ENCODE results near the gene RNF113B.

The RNF113B gene

GRCh38 chr13:98206946-98207345, 29.9 kb upstream of the RNF113B start:
- TF ChIP-seq YY1 (IDR thresholded peaks at IDR 0.05; ENCODE audit: insufficient read depth, insufficient read length) = no peak
- H3K27me3 ChIP-seq (ENCODE audit: insufficient read depth, insufficient read length) = no peaks in the 10 kb centered on the region
- H3K9me3 ChIP-seq (ENCODE audit: insufficient read depth, low read length) = peaks cover 9% of the 10 kb centered on the region; the same call in 1 of the 2 replicates
- H3K36me3 ChIP-seq (ENCODE audit: insufficient read depth, insufficient read length, low read length) = no peaks in the 10 kb centered on the region
- no peak overlapping the region for H3K4me3 ChIP-seq (ENCODE audit: insufficient read length, low read depth)
- H3K9ac ChIP-seq (ENCODE audit: insufficient read length, low read depth) = no peak overlapping the region
- DNase-seq (ENCODE audit: low read depth, low spot score) = no peak
- H3K4me1 ChIP-seq (ENCODE audit: insufficient read depth, insufficient read length) = no peaks in the 10 kb centered on the region

GRCh38 chr13:98204546-98204945, 27.5 kb upstream of the RNF113B start:
- H3K9me3 ChIP-seq (ENCODE audit: insufficient read depth, low read length) = 0 out of 2 replicates have a peak, but pooled peaks cover 3% of the 10 kb centered on the region
- H3K36me3 ChIP-seq (ENCODE audit: insufficient read depth, insufficient read length, low read length) = no peaks in the 10 kb centered on the region
- TF ChIP-seq ZNF274 (IDR thresholded peaks at IDR 0.05; ENCODE audit: low read depth, low read length) (no peak), SUZ12 (IDR thresholded peaks at IDR 0.05; ENCODE audit: extremely low read depth, insufficient read depth, insufficient read length) (no peak), YY1 (IDR thresholded peaks at IDR 0.05; ENCODE audit: insufficient read depth, insufficient read length) (no peak)
- H3K27me3 ChIP-seq (ENCODE audit: insufficient read depth, insufficient read length) = no peaks in the 10 kb centered on the region
- H3K4me3 ChIP-seq (ENCODE audit: insufficient read length, low read depth) = no peak overlapping the region
- H3K4me1 ChIP-seq (ENCODE audit: insufficient read depth, insufficient read length) = peaks cover 3% of the 10 kb centered on the region
- no peak for DNase-seq (ENCODE audit: low read depth, low spot score)
- no peak overlapping the region for H3K9ac ChIP-seq (ENCODE audit: insufficient read length, low read depth)

- no peak for DNase-seq (ENCODE audit: low read depth, low spot score)
- Histone ChIP-seq H3K27me3 (ENCODE audit: insufficient read depth, insufficient read length) (no peaks in the 10 kb centered on the region), H3K9me3 (ENCODE audit: insufficient read depth, low read length) (0 out of 2 replicates have a peak, but pooled peaks cover 3% of the 10 kb centered on the region), H3K4me3 (ENCODE audit: insufficient read length, low read depth) (no peak overlapping the region), H3K36me3 (ENCODE audit: insufficient read depth, insufficient read length, low read length) (no peaks in the 10 kb centered on the region), H3K4me1 (ENCODE audit: insufficient read depth, insufficient read length) (peaks cover 3% of the 10 kb centered on the region), H3K9ac (ENCODE audit: insufficient read length, low read depth) (no peak overlapping the region)
- TF ChIP-seq SUZ12 (IDR thresholded peaks at IDR 0.05; ENCODE audit: extremely low read depth, insufficient read depth, insufficient read length) (no peak), ZNF274 (IDR thresholded peaks at IDR 0.05; ENCODE audit: low read depth, low read length) (no peak), YY1 (IDR thresholded peaks at IDR 0.05; ENCODE audit: insufficient read depth, insufficient read length) (no peak)
Observed at GRCh38 chr13:98203646-98204326, 26.7 kb upstream of the RNF113B start.

- DNase-seq (ENCODE audit: low read depth, low spot score) = no peak
- H3K36me3 ChIP-seq (ENCODE audit: insufficient read depth, insufficient read length, low read length) = no peaks in the 10 kb centered on the region
Observed at GRCh38 chr13:98201984-98202383, 24.9 kb upstream of the RNF113B start.

GRCh38 chr13:98201189-98201588, 24.1 kb upstream of the RNF113B start:
- peaks cover 3% of the 10 kb centered on the region for H3K4me1 ChIP-seq (ENCODE audit: insufficient read depth, insufficient read length)
- peaks cover 3% of the 10 kb centered on the region; the same call in 1 of the 2 replicates for H3K9me3 ChIP-seq (ENCODE audit: insufficient read depth, low read length)
- no peaks in the 10 kb centered on the region for H3K27me3 ChIP-seq (ENCODE audit: insufficient read depth, insufficient read length)
- H3K4me3 ChIP-seq (ENCODE audit: insufficient read length, low read depth) = no peak overlapping the region
- H3K9ac ChIP-seq (ENCODE audit: insufficient read length, low read depth) = no peak overlapping the region
- DNase-seq (ENCODE audit: low read depth, low spot score) = no peak
- no peak for TF ChIP-seq ZNF274 (IDR thresholded peaks at IDR 0.05; ENCODE audit: low read depth, low read length)
- no peak for TF ChIP-seq SUZ12 (IDR thresholded peaks at IDR 0.05; ENCODE audit: extremely low read depth, insufficient read depth, insufficient read length)
- TF ChIP-seq YY1 (IDR thresholded peaks at IDR 0.05; ENCODE audit: insufficient read depth, insufficient read length) = no peak
- no peaks in the 10 kb centered on the region for H3K36me3 ChIP-seq (ENCODE audit: insufficient read depth, insufficient read length, low read length)

More at GRCh38 chr13:98201984-98202383, 24.9 kb upstream of the RNF113B start:
- TF ChIP-seq YY1 (IDR thresholded peaks at IDR 0.05; ENCODE audit: insufficient read depth, insufficient read length) = no peak
- TF ChIP-seq SUZ12 (IDR thresholded peaks at IDR 0.05; ENCODE audit: extremely low read depth, insufficient read depth, insufficient read length) = no peak
- no peak for TF ChIP-seq ZNF274 (IDR thresholded peaks at IDR 0.05; ENCODE audit: low read depth, low read length)
- no peak overlapping the region for H3K4me3 ChIP-seq (ENCODE audit: insufficient read length, low read depth)
- peaks cover 3% of the 10 kb centered on the region for H3K4me1 ChIP-seq (ENCODE audit: insufficient read depth, insufficient read length)
- H3K27me3 ChIP-seq (ENCODE audit: insufficient read depth, insufficient read length) = no peaks in the 10 kb centered on the region
- peaks cover 3% of the 10 kb centered on the region; the same call in 1 of the 2 replicates for H3K9me3 ChIP-seq (ENCODE audit: insufficient read depth, low read length)
- no peak overlapping the region for H3K9ac ChIP-seq (ENCODE audit: insufficient read length, low read depth)

- TF ChIP-seq YY1 (IDR thresholded peaks at IDR 0.05; ENCODE audit: insufficient read depth, insufficient read length) (no peak), ZNF274 (IDR thresholded peaks at IDR 0.05; ENCODE audit: low read depth, low read length) (no peak), SUZ12 (IDR thresholded peaks at IDR 0.05; ENCODE audit: extremely low read depth, insufficient read depth, insufficient read length) (no peak)
- H3K9ac ChIP-seq (ENCODE audit: insufficient read length, low read depth) = no peak overlapping the region
- H3K9me3 ChIP-seq (ENCODE audit: insufficient read depth, low read length) = peaks cover 3% of the 10 kb centered on the region; the same call in 1 of the 2 replicates
- no peak overlapping the region for H3K4me3 ChIP-seq (ENCODE audit: insufficient read length, low read depth)
- no peaks in the 10 kb centered on the region for H3K27me3 ChIP-seq (ENCODE audit: insufficient read depth, insufficient read length)
- no peaks in the 10 kb centered on the region for H3K36me3 ChIP-seq (ENCODE audit: insufficient read depth, insufficient read length, low read length)
- peak; percentile 42 for DNase-seq (ENCODE audit: low read depth, low spot score)
- peaks cover 3% of the 10 kb centered on the region for H3K4me1 ChIP-seq (ENCODE audit: insufficient read depth, insufficient read length)
Observed at GRCh38 chr13:98200211-98200878, 23.3 kb upstream of the RNF113B start.

- Histone ChIP-seq H3K4me3 (ENCODE audit: insufficient read length, low read depth) (no peak overlapping the region), H3K9ac (ENCODE audit: insufficient read length, low read depth) (no peak overlapping the region), H3K4me1 (ENCODE audit: insufficient read depth, insufficient read length) (peaks cover 3% of the 10 kb centered on the region), H3K9me3 (ENCODE audit: insufficient read depth, low read length) (peaks cover 3% of the 10 kb centered on the region; the same call in 1 of the 2 replicates), H3K36me3 (ENCODE audit: insufficient read depth, insufficient read length, low read length) (no peaks in the 10 kb centered on the region), H3K27me3 (ENCODE audit: insufficient read depth, insufficient read length) (no peaks in the 10 kb centered on the region)
- TF ChIP-seq SUZ12 (IDR thresholded peaks at IDR 0.05; ENCODE audit: extremely low read depth, insufficient read depth, insufficient read length) (no peak), ZNF274 (IDR thresholded peaks at IDR 0.05; ENCODE audit: low read depth, low read length) (no peak), YY1 (IDR thresholded peaks at IDR 0.05; ENCODE audit: insufficient read depth, insufficient read length) (no peak)
- DNase-seq (ENCODE audit: low read depth, low spot score) = no peak
Observed at GRCh38 chr13:98199480-98199879, 22.4 kb upstream of the RNF113B start.
